Esophagus squamous epithelium (tissue), 4 donors: ENCODE data around the gene DHRS2.
"Not testable (repeated sequence)": the region's sequence is repeated elsewhere in the genome, so short reads cannot be mapped to it uniquely, and the experiment has no call there.

Source experiments
- POLR2A ChIP-seq, 4 donors: fragments of 450-650 bp; IDR thresholded peaks; one replicate each; pipeline ENCODE4 v1.6.1; 2017; ENCODE audit warnings: antibody characterized with exemption in 4 of 4, mild to moderate bottlenecking in 4 of 4, moderate library complexity in 3 of 4
- TF ChIP-seq, protein P1 (sequence below), 6 experiments: fragments of 450-650 bp in 4 of 6; fragments of 200-600 bp in 2 of 6; sonication (generic) in 2 of 6; IDR thresholded peaks; one replicate each; pipeline ENCODE4 v1.5.1; 2016 to 2019; ENCODE audit warnings: antibody characterized with exemption in 6 of 6, mild to moderate bottlenecking in 4 of 6, moderate library complexity in 4 of 6

DNA sequence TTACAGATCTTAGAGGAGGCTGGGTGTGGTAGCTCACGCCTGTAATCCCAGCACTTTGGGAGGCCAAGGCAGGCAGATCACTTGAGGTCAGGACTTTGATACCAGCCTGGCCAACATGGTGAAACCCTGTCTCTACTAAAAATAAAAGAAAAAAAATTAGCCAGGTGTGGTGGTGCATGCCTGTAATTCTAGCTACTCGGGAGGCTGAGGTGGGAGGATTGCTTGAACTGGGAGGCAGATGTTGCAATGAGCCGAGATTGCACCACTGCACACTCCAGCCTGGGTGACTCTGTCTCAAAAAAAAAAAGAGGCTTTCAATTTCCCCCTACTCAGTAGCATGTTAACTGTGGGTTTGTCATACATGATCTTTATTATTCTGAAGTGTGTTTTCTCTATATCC, 42.0 kb upstream of the DHRS2 start:
- TF ChIP-seq, protein P1, sequence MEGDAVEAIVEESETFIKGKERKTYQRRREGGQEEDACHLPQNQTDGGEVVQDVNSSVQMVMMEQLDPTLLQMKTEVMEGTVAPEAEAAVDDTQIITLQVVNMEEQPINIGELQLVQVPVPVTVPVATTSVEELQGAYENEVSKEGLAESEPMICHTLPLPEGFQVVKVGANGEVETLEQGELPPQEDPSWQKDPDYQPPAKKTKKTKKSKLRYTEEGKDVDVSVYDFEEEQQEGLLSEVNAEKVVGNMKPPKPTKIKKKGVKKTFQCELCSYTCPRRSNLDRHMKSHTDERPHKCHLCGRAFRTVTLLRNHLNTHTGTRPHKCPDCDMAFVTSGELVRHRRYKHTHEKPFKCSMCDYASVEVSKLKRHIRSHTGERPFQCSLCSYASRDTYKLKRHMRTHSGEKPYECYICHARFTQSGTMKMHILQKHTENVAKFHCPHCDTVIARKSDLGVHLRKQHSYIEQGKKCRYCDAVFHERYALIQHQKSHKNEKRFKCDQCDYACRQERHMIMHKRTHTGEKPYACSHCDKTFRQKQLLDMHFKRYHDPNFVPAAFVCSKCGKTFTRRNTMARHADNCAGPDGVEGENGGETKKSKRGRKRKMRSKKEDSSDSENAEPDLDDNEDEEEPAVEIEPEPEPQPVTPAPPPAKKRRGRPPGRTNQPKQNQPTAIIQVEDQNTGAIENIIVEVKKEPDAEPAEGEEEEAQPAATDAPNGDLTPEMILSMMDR (IDR thresholded peaks at IDR 0.05): not testable (repeated sequence)
- not testable (repeated sequence) for TF ChIP-seq POLR2A (IDR thresholded peaks at IDR 0.05)
